Head of caudate nucleus (tissue), 42 donors: ENCODE results near the gene CBX2.

ENCODE experiments used
- DNase-seq, 42 donors: peaks; one replicate each; pipeline versions ENCODE4 v3.0.0 to v3.0.0-alpha.2; 2020 to 2021; ENCODE audit warnings: mixed read lengths in 7 of 42
- intact Hi-C: fragments of 100-400 bp; cut with DNase I; formaldehyde crosslinking; loops from one replicate; pipeline ENCODE4 v1.15.0; 2022

CBX2 gene

DNA sequence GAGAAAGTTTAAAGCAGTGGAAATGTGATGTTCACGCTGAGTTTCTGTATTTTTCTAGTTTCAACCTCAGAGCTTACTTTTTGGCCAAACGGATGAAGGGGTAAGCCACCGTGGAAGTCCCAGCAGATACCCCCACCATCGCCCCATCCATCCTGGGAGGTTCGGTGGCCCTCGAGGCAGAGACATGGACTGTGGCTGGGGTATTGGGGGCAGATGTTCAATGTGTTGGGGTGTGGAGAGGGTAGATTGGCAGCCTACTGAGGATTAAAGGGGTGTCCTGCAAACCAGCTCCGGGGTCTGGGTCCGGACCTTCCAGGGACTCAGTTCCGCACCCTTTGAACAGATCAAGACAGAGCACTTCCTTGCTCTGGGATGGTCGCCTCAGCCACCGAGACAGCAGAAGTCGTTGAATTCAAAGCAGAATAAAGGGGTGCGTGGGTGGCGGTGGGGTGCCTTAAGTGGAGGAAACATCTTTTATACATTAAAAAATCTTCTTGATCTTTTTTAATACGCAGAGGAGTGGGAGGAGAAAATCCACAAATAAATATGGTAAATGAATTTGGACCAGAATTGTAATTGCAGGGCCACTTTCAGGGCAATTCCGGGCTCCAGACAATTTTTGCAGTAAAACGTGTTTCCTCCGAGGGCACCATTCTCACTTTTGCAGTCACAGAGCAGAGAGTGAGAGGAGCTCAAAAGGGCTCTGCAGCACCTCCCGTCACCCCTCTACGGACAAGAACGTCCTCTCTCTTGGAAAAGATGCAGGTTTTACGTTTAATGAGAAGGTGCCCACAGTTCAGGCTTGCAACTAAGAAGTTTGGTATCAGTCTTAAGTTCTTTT, 27.1 kb downstream of the CBX2 start:
- intact Hi-C loops, result no loop called here

DNA sequence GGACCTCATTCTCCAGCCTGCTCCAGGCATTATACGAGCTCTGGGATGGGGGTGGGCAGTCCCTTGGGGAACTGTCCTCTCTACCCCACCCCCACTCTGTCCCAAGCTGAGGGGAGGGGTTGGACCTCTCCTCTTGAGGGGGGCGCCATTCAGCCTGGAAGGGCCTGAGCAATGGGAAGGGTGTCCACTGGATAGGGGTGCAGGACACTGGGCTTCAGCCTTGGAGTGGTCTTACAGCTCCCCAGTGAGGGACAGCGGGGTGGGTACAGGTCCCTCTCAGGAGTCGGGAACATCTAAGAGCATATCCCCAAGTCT, 28.5 kb downstream of the CBX2 start:
- DNase-seq, result no peak
- intact Hi-C loops, result no loop called here

More for the DNA sequence above, 27.1 kb downstream of the CBX2 start:
- no peak for DNase-seq

DNA sequence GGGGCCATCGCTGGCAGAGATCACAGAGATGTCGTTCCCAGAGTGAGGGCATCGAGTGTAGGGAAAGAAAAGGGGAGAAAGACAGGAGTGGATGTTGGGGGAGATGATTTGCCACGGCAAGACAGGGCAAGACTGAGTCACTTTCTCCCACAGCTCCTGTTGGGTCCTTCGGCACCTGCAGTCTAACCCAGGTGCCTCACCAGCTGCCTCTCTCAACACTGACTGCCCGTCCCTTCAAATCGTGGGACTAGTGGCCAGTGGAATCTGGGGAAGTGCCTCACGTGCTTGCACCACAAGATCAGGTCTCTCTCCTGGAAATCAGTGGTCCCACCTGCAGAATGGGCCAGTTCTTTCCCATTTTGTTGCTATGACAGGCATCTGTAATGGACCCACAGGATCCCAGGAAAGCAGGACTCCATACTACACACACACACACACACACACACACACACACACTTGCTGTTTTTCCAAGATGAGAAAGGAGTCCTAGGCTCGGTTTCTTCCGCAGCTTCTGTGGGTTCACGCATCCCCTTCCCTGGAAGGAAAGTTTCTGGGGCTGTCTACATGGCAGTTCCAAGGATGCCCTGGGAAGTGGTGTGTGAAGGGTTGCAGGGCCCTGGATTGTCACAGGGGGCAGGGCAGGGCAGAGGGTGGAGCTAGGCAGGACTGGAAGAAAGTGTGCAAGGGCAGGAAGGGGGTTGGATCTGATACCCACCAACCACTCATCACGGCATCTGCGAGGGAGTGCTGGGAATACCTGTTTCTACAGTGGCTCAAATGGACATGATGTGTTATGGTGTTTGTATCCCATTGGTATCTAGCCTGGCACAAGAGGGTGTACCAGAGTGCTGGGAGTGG, 29.1 kb downstream of the CBX2 start:
- intact Hi-C loops, result no loop called here
- DNase-seq, result no peak

DNA sequence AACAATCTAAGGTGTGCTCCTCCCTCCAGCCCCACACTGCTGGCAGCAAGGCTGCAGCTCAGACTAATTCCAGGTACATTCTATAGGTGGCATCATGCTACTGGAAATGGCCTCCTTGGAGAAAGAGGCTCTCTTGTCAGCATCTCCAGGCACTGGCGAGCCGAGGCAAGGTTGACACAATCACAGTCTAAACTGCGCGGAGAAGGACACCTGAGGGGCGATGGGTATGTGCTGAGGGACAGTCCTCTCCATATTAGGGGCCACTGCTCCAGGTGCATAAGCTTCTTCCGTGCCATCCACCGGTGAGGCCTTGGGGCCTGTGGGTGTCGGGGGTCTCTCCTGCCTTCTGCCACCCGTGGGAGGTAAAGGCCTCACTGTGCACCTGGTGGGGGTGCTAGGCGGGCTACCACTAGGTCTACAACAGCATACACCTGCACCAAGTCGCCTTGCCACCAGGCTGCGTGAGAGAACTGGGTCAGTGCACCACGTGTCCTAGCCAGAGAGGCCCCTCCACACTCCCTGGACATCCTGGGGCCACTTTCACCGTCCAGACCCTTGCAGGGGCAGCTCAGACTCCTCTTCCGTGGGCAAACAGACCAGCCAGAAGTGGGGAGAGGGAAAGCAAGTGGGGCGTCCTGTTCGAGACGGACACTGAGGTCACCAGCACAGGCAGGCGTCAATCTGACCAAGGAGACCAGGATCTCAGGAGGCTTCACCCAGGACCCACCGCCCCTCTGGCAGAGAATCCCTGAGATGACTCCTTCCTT, 31.0 kb downstream of the CBX2 start:
- intact Hi-C loops, result no loop called here
- peak in 7 of 42 donors; percentile 15 to 63 (median 46) for DNase-seq

DNA sequence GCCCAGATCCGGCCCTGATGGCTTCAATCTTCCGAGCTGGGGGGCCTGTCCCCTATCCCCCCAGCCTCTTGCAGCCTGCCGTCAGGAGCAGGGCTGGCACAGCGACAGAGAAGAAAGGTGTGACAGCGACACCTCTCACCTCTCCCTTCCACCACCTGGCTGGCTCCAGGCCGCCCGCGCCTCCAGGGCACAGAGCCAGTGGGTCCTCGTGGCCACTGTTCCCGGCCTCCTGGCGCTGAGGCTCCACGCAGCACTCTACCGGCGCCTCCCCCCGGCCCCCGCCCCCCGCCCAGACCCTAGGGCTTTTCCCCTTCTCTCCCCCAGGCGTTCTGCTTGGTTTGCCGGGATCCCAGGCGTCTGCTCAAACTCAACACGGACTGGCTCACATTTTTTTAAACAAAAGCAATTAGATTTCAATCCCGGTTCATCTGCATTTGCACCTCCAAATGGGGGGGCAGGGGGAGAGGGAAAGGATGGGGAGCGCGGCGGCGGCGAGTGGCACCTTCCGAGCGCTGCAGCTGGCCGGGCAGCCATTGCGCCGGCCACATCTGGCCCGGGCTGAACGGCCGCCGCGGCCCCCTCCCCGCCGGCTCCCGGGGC, 31.7 kb downstream of the CBX2 start:
- intact Hi-C loops, result loop anchor here (2.0 kb wide), 1 partner anchor 29 kb away; the partner anchor contains the start of gene CBX4

DNA sequence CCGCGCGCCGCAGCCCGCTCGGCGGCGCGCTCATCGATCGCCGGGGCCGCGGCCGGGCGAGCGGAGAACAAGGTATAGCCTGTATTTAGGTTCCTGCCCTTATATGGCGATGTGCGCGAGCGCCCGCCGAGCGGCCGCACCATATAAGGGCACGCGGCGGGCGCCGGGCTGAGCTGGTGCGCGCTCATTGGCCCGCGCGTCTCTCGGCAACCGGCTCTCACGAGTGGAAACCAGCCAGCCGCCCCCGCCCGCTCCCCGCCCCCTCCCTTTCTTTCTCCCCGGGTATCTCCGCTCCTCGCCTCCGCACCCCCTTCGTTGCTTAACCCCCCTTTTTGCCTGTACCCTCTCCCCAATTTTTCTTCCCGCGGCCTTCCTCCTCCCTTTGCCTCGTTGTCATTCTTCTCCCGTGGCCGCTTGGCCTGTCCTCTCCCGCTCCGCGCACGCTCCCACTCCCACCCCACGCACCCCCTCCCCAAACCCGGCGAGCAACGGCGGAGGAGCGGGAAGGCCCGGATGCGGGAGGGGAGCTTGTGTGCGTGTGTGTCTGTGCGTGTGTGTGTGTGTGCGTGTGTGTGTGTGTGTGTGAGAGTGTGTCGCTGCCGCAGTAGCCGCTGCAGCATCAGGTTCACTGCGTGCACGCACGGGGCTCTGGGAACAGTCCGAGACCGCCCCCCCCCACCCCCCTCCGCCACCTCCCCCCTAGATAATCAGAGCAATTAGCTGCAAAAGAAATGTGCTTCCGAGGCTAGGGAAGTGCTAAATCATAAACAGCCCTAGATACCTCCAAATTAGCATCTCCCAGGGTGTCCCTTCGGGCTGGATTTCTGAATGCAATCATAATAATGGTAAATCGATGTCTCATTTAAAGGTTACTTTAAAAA, 32.4 kb downstream of the CBX2 start:
- peak; percentile 48 to 90 (median 80) for DNase-seq
- intact Hi-C loops, result loop anchor here (2.0 kb wide), 1 partner anchor 28 kb away; the partner anchor contains the start of gene CBX4

More for the DNA sequence above, 31.7 kb downstream of the CBX2 start:
- DNase-seq, result no peak

DNA sequence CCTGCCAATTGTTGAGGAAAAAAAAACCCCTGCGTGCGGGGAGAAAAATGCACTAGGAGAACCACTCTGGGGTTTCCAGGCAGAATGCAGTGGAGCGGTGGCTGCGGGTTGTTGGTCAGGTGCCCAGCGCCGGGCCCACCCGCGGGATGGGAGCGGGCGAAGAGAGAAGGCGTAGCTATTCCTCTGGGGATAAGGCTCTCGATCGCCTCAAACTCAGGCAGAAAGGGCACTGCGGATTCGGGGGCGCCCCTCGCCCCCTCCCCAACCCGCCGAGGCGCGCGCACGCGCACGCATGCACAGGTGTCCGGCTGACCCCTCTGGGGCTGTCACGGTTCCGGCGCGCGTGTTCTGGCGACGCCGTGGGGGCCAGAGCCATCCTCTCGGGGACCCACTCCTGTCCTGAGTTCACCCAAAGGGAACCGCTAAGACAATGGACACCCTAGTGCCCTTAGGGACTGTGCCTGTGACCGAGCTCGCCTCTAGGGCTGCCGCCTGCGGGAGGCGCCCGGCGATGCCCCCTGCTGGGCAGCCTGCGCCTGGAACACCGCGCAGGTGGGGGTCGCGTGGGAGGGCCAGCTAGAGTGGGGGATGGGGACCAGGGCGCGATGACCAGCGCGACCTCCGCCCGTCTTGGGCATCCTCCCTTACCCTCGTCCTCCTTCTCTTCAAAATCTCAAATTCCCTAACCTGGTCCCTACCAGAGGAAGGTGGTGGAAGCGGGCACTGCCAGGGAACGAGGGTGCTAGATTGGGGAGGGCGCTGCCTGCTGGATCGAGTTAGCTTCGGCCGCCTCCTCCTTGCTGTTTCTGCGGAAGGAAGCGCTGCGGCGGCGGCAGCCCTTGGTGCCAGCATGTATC, 33.3 kb downstream of the CBX2 start:
- DNase-seq, result peak in 23 of 42 donors; percentile 29 to 80 (median 57)
- intact Hi-C loops, result loop anchor here (2.0 kb wide), 1 partner anchor 28 kb away; the partner anchor contains the start of gene CBX4

DNA sequence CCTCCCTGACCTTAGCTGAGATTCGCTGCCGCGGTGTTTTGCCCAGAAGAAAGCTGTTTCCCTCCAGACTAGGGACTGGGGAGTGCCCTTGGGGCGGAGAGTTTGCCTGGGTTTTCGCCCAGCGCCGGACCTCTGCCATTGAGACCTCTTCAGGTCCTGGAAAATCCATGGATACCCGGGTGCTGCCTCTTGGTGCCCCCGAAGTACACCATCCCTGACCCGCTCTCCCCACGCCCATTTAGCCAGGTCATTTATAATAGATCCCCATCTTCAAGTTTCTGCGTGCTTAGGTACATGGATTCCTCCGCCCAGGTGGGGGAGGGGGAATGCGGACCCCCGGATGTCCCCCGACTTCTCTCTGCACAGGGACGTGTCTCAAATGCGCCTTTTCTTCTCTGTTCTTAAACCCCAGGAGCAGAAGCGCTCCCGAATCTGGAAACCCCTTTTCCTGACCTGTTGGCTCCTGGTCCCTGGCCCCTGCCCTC, 34.0 kb downstream of the CBX2 start:
- intact Hi-C loops, result loop anchor here (2.0 kb wide), 1 partner anchor 27 kb away; the partner anchor contains the start of gene CBX4
- DNase-seq, result no peak

DNA sequence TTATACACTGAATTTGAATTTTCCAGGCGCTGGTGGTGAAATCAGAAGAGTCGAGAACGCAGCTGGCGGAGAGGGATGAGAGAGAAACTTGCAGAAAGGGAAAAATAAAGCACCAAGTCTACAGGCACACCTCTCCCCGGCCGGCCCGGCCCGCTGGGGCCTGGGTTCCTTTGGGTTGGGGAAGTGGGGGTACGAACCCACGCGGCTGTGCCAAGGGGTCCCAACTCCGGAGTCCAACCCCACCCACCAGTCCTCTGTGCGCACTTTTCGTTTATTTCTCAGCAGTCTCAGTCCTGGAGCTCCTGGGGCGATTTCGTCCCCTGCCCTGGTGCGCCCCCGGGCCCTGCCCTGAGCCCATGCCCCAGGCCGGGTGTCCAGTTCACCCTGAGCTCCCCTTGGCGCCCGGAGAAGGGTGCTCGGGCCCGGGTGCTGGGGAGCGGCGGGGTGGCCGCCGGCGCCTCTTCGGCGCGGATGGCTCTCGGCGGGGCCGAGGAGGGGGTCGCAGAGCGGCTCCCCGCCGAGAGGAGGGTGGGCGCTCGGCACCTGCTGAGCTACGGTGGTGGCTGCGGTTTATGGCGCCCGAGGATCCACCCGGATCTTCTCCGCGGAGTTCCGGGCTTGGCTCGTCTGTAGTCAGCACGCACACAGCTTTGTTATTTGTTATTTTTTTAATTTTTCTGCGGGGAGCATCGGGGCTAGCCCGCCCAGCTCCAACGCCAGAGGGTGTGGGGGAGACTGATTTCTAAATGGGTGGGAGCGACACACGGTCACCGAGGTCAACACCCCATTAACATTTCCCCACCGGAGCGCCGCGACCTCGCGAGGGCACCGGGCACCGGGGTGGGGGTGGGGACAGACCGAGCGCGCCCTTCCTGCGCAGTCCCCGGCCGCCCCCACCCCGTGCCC, 34.7 kb downstream of the CBX2 start:
- intact Hi-C loops, result no loop called here
- no peak for DNase-seq

DNA sequence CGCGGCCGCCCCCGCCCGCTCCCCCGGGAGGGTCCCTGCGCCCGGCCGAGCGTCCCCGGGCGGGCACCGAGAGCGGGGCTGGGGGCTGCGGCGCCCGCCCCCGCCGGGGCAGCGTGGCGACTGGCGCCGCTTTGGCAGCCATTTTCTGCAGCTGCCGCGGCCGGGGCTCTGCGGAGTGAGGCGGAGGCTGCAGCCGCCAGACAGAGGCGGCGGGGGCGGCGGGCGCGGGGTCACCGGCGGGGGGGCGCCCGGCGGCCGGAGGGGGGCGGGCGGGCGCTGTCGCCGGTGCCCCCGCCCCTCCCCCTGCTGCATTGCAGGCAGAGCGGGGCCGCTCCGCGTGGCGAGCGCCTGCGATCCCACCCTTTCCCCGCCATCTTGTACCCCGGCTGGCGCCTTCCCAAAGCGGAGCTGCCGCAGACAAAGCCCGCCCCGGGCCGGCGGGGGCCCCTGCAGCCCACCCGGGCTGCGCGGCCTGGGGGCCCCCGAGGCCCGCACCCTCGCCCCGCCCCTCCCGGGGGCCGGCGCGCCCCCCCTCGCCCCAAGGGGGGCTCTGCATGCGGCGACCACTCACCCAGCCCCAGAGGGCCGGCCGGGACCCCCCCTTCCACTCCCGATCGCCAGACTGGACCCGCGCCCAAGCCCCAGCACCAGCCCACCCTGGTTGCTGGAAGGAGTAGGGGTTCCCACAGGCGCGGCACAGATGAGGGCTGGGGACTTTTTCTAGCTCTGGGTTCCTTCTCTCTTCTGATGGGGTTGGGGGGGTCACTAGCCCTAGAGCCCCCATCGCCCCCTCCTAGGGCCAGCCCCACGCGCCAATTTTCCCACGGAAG, 35.6 kb downstream of the CBX2 start:
- intact Hi-C loops, result no loop called here
- no peak for DNase-seq

DNA sequence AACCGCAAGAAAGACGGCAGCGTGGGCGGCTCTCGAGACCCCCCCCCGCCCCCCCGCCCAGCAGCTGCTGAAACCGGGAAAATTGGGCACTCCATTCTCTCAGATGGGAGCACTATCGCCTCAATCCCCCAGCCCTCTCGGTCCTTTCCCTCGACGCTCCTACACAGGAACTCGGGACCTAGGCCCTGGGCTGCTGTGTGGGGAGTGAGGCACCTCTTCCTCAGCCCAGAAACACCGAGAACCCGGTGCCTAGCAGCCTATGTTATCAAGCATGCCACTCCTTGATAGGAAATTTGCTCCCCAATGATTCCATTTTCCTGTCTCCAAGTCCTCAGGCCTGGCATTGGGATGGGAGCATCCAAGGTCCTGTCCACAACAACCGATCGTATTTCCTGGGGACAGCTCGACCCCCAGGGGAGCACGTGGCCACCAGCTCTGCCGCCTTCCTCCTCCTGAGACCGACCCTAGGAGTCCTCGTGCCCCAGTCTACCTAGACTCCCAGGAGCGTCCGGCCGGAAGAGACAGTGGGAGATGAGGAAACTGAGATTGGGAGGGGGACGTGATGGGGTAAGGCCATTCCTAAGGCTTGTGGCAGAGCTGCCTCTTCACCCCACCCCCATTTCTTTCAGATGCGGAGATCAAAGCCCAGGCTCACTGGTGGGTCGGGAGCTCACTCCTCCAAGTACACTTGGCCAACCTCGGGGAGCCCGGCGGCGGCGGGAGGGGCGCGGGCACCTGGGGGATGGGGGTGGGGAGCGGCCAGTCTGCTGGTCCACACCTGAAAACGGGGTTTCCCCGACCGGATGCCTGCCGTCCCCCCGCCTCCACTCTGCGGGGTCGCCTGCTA, 36.4 kb downstream of the CBX2 start:
- no peak for DNase-seq
- intact Hi-C loops, result no loop called here

DNA sequence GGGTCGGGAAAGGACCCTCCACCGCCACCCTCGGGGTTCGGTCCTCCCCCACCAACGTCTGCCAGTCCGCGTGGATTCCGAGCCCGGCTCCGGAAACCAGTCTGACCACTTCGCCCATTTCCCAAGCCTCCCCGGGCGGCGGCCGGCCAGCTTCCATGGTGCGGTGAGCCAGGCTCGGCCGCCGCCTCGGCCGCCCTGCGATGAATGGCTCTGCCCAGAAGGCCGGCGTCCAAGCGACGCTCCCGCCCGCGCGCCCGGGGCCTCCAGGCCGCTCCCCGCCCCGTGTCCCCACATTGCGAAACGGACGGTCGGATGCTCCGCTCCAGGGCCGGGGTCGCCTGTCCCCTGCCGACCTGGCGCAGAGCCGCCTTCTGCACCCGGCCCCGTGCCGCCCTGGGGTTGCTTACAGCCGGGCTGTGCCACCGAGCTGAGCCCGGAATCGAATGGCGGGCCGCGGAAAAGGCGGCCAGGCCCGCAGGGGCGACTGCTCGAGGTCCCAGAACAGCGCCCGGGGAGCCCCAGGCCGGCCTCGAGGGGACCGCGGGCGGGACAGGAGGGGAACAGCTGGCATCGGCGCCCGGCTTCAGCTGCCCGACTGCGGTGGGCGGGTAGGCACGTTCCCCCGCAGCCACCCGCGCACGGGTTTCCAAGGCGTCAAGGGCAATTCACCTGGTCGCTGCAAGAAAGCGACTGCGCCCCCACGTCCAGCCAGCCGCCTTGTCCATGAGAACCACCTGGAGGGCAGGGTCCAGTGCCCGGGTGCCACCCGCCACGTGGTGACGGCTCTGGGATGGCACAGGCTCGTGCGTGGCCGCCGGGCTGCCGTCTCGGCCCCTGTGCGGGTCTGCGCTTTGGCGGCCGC, 37.3 kb downstream of the CBX2 start:
- intact Hi-C loops, result no loop called here
- DNase-seq, result peak in 6 of 42 donors; percentile 26 to 66 (median 50)

DNA sequence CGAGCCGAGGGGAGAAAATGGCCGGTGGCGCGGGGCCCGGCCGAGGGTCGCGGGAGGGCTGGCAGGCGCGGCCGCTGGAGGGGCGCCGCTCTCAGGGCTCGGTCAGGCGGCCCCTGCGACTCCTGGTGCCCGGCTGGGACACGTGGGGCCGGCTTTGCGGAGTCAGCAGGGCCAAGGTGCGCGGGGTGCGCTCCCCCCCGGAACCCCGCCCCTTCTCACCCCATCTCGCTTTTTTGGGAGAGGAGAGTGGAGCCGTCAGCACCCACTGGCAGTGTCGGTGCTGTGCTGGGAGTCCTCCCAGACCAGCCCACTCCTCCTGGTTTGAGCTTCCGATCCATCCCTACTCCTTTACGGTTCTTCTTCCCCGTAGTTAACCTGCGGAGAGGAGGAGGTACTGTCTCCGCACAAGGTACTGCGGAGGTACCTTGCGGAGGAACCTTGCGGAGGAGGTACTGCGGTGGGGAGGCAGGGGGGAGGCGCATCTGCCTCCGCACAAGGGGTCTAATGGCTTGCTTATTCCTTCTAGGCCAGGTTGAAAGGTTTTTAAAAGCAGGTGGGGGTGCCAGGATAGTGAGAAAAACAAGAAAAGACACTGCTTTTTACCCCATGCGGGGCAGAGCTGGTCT, 38.0 kb downstream of the CBX2 start:
- no peak for DNase-seq

More for the DNA sequence above, 38.0 kb downstream of the CBX2 start:
- intact Hi-C loops, result no loop called here
